GM18861 (cell line): ENCODE measurements around the gene RAD51B.

Experiments used
- ATAC-seq: cut with Tn5 transposase; IDR thresholded peaks from one replicate; pipeline ENCODE4 v1.9.1; 2021; ENCODE audit not compliant: unreplicated experiment

Gene RAD51B

DNA sequence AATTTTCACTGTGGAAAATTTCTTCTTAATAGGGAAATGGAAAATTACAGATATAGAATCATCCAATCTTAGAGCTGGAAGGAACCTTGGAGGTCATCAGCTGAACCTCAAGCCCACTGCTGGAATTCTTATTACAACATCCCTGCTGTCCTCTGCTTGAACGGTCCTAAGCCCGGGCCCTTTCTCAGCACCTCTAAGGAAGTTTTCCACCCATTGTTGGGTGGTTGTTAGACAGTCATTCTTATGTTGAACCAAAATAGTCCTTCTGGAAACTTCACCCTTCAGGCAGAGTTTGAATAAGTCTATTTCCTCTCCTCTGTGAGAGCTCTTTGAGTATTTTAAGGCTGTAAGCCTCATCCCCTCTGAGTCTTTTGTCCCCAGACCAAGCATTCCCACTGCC lies 902.6 kb downstream of the RAD51B start:
- no peak for ATAC-seq

- no peak for ATAC-seq
Observed at GRCh38 chr14:68722968-68723566, 903.5 kb downstream of the RAD51B start.

DNA sequence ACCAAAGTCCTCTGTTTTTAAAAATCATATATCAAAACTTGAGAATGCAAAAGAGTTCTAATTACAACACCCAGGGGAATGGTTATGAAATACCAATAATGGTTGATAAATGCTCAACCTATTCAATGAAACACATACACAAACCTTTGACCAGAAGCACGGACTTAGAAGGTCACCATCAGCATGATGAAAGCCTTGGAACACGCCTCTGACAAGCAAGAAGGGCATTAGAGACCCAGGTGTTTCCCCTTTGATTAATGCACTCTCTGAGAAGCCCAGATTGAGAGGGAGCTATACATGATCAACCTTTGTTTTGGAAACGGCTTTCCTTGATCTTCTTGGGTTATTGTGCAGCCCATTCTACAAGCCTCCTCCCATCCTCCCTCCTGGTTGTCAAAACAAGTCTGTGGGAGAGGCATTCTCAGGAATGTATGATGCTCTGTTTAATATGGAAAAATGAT lies 904.3 kb downstream of the RAD51B start:
- no peak for ATAC-seq

DNA sequence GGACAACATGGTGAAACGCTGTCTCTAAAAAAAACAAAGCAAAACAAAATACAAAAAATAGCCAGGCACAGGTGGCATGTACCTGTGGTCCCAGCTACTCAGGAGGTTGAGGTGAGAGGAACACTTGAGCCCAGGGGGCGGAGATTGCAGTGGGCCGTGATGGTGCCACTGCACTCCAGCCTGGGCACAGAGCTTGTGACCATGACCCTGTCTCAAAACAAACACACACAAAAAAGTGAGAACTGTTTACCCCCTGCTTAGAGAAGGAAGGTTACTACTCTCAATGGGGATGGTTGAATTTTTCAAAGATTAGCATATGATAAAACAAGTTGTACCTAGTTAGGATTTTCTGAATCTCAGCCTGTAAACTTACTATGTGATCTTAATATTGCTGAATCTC lies 905.3 kb downstream of the RAD51B start:
- no peak for ATAC-seq

- no peak for ATAC-seq
Observed at GRCh38 chr14:68726093-68726695, 906.6 kb downstream of the RAD51B start.

DNA sequence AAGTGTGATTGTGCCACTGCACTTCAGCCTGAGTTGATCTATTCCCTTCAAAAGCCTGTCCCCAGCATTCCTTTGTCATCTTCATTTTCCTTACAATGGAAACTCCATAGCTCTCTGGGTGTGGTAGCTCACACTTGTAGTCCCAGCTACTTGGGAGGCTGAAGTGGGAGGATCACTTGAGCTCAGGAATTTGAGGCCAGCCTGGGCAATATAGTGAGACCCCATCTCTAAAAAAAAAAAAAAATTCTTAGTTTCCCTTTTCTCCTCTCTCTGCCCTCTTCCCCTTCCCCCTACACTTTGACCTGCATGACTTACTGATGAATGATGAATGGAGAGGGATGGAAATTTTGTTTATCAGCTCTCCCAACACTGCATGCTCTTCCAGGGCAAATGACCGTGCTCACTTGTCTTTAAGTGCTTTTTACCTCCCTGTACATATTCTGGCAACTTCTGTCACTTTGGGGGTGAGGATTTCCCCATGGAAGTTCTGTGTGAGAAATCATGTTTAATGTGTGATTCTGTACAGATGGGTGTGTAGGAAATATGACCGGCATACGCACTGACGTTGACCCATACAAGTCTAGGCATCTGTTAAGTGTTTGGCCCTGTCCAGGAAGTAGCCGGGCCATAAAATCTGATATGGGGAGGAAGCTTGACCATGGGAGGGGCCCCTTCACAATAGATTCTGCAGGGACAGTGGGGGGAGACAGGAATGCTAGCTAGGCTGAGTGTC lies 907.9 kb downstream of the RAD51B start:
- ATAC-seq: no peak

- ATAC-seq: no peak
Observed at GRCh38 chr14:68728342-68729106, 908.9 kb downstream of the RAD51B start.

GRCh38 chr14:68729556-68729955 lies 910.0 kb downstream of the RAD51B start:
- no peak for ATAC-seq

DNA sequence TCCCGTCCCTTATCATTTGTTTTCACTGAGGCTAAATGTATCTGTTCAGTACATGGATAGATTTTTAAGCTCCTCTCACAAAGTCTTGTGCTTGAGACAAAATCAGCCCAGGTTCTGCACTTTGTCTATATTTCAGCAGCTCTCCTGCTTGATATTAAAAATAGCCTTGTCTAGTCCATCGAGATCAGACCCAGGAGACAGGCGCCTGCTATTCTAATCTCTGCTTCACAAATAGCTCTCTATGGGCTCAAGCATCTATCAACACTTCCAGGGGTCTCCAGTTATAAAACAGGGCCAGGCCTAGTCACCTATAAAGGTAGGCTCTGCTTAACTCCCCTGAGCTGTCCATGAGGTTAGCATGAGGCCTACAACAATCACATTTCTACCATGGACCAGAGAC lies 910.8 kb downstream of the RAD51B start:
- ATAC-seq: no peak

GRCh38 chr14:68730811-68731425 lies 911.3 kb downstream of the RAD51B start:
- no peak for ATAC-seq

GRCh38 chr14:68733086-68733914 lies 913.7 kb downstream of the RAD51B start:
- no peak for ATAC-seq

- peak; percentile 54 for ATAC-seq
Observed at GRCh38 chr14:68734231-68734732, 914.7 kb downstream of the RAD51B start.

DNA sequence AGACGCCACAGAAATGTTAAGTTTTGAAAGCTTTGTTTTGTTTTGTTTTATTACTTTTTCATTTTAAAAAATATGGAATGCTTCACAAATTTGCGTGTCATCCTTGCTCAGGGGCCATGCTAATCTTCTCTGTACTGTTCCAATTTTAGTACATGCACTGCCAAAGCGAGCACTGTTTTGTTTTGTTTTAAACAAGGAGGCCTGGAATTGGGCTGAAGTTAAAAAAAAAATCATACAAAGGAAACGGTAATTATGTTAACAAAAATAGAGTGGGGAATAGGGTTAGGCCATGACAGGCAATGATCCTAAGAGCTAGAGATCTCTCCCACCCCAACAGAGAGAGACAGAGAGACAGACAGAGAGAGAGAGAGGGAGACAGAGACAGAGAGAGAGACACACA lies 916.3 kb downstream of the RAD51B start:
- ATAC-seq: no peak

GRCh38 chr14:68736471-68736871 lies 916.9 kb downstream of the RAD51B start:
- ATAC-seq: no peak

DNA sequence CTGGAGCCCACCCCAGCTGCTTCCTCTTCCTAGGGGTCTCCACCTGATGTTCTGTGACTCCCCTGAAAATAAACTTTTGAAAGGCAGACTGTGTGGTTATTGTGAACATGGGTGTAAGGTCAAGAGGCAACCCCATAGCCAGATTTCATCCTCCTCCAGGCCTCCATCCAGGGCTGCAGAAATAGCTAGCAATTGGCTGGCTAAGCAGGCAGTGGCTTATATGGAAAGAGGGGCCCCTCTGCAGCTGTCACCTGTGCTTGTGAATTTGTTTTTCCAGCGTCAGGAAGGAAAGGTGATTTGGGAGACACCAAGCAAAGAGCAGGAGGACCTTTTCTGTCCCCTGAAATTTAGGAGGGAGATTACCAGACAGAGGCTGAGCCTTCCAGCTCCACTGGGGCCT lies 917.5 kb downstream of the RAD51B start:
- no peak for ATAC-seq

- ATAC-seq: no peak
Observed at GRCh38 chr14:68738559-68738958, 919.0 kb downstream of the RAD51B start.

DNA sequence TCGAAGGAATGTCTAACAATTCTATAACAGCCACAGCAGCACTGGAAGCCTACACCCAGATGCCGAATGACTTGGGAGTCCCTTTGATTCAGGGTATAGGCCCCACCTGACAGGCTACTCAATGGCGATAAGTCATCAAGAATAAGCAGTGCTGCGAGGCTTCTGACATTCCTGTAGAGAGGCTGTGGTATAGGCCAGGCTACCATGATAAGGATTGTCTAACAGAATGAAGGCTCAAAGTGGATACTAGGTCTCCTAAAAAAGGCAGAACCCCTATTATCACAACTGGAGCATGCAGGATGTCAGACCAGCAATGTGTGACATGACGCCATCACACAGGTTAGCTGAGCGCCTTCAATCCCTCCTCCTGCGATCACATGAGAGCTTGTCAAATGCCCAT lies 920.1 kb downstream of the RAD51B start:
- ATAC-seq: no peak

DNA sequence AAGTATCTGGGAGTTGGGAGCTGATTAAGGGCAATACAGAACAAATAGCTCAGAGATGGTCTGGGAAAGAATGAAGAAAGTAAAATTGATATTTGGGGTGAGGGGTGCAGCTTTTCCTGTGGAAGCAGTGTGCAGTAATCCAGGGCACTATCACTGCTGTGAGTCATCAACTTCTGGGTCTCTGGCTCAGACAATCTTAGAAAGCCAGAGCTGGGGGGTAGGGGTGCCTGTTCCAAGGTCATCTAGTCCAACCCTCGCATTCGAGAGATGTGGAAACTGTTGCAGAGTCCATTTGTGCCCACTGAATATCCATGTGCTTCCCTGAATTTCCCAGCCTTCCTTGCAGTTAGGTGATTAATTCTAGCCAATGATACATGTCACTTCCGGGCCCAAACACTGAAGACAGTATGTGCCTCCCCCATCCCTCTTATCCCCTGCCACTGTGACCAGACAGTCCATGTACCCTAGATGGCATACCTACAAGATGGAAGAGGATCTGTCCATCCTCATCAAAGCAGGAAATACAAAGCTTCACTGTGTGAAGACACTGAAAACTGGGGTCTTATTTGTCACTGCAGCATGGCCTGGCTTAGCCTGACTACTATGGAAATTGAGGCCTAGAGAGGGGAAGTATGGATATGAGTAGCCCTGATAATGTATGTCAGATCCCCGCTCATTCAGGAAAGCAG lies 921.4 kb downstream of the RAD51B start:
- no peak for ATAC-seq

DNA sequence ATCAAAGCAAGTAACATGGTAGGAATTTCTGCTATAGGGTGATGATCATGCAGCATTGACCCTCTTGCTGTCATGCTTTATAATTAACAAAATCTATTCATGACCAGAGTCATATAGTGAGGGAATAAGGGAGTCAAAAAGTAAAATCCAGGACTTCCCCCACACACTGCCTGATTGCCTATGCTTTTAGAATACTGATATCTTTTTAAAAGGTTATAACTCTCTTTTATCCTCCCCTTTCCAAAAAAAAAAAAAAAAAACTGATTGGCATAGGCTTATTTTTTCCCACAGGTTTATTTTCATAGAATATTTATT lies 921.9 kb downstream of the RAD51B start:
- ATAC-seq: no peak
